Measurements from ENCODE around the gene PITX2.
A peak's percentile ranks its signal among the peaks of the same experiment; 100 is the strongest.

Gene PITX2

GRCh38 chr4:110636171-110636679, 13.3 kb upstream of the PITX2 start:
- DNase-seq (ENCODE audit: low read depth), result peak; percentile 33

- DNase-seq (ENCODE audit: low read depth), result no peak
These were observed 12.4 kb upstream of the PITX2 start for GRCh38 chr4:110635163-110635865.

GRCh38 chr4:110634350-110635162, 11.7 kb upstream of the PITX2 start:
- peak; percentile 25 for DNase-seq (ENCODE audit: low read depth)

GRCh38 chr4:110633358-110634341, 10.8 kb upstream of the PITX2 start:
- peak; percentile 15 for DNase-seq (ENCODE audit: low read depth)

GRCh38 chr4:110632506-110633357, 9.9 kb upstream of the PITX2 start:
- no peak for DNase-seq (ENCODE audit: low read depth)

GRCh38 chr4:110631584-110632505, 9.0 kb upstream of the PITX2 start:
- peak; percentile 32 for DNase-seq (ENCODE audit: low read depth)

GRCh38 chr4:110630688-110631402, 8.0 kb upstream of the PITX2 start:
- DNase-seq (ENCODE audit: low read depth), result no peak

GRCh38 chr4:110629780-110630687, 7.2 kb upstream of the PITX2 start:
- no peak for DNase-seq (ENCODE audit: low read depth)

GRCh38 chr4:110629214-110629754, 6.4 kb upstream of the PITX2 start:
- DNase-seq (ENCODE audit: low read depth), result no peak

- no peak for DNase-seq (ENCODE audit: low read depth)
These were observed 5.9 kb upstream of the PITX2 start for GRCh38 chr4:110628663-110629213.

GRCh38 chr4:110627977-110628662, 5.2 kb upstream of the PITX2 start:
- DNase-seq (ENCODE audit: low read depth), result no peak

GRCh38 chr4:110626532-110627153, 3.8 kb upstream of the PITX2 start:
- DNase-seq (ENCODE audit: low read depth), result no peak

GRCh38 chr4:110625576-110626257, 2.8 kb upstream of the PITX2 start:
- DNase-seq (ENCODE audit: low read depth), result no peak

GRCh38 chr4:110624904-110625494, 2.1 kb upstream of the PITX2 start:
- DNase-seq (ENCODE audit: low read depth), result no peak

- DNase-seq (ENCODE audit: low read depth), result no peak
These were observed 1.5 kb upstream of the PITX2 start for GRCh38 chr4:110624398-110624780.
